GM21825 (cell line): ENCODE data around the gene TMEM266.

Experiments used
- ATAC-seq: cut with Tn5 transposase; IDR thresholded peaks from one replicate; pipeline ENCODE4 v1.9.1; 2021; ENCODE audit warnings: mild to moderate bottlenecking, moderate library complexity; ENCODE audit not compliant: unreplicated experiment

TMEM266 gene

DNA sequence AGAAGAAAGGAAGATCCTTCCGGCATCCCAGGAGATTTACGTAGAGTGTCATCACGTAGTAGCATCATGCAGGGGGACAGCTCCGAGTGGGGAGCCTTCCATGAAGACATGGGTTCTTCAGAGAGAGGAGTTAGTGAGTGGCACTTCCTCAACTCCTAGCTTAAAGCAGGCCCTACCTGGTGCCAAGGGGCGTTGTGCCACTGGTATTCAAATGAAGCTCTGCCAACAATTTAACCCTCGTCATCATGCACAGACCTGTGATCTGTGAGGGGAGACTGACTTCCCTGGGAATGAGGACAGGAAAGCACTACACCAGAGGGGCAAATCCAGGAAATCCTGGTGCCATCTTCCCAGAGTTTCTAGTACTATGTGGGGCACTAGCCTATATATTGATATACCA, 59.0 kb downstream of the TMEM266 start:
- no peak for ATAC-seq

DNA sequence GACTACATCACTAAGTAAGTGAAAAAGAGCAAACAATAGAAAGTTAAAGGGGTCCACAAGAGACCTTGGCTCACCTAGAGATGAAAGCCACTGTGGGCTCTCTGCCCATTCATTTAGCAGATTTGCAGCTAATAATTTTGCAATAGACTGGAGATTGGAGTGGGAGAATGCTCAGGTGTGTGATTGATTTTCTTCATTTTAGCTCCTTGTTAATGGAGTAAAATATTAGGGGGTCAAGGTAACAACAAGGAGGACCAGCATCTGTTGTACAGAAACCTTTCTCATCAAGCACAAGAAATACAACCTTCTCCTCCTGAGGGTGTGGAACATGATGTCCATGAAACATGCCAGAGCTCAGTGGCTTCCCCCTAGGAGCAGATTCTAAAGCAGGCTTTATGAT, 63.2 kb downstream of the TMEM266 start:
- ATAC-seq = no peak

DNA sequence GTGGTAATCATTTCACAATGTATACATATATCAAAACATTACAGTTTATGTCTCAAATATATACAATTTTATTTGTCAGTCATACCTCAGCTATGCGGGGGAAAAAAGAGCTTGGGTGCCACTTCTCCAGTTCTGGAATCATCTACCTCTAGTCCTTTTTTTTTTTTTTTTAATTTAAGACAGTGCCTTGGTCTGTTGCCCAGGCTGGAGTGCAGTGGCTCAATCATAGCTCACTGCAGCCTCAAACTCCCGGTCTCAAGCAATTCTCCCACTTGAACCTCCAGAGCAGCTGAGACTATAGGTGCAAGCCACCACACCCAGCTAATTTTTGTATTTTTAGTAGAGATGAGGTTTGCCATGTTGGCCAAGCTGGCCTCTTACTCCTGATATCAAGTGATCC, 67.4 kb downstream of the TMEM266 start:
- ATAC-seq = no peak

DNA sequence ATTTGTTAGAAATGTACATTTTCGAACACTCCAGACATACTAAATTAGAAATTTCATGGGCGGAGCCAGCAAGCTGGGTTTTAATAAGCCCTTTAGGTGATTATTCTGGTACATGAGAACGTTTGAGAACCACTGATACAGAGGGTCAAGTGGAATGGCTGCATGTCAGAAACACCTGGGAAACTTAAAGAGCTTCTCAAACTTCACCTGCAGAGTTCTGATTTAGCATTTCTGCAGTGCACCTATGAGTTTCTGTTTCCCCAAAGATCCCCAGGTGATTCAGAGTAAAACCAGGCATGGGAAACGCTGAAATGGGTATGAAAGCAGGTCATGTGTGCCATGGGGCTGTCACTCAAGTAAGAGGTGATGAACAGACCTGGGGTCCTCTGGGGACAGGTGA, 68.1 kb downstream of the TMEM266 start:
- ATAC-seq = no peak

DNA sequence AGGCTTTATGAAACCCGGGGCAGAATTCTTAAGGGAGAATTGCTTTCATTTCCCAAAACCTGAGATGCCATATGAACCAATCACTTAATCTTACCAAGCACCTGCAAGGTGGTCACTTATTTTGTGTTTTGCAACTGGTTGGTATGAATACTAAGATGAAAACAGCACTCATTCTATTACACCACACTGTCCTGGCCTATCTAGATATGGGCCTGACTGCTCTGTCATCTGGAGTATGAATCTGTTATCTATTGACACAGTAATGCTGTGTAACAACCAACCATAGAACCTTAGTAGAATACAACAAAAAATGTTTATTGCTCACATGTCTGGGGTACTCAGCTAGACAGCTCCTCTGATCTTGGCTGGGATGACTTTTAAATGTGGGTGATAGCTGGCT, 74.8 kb downstream of the TMEM266 start:
- no peak for ATAC-seq

DNA sequence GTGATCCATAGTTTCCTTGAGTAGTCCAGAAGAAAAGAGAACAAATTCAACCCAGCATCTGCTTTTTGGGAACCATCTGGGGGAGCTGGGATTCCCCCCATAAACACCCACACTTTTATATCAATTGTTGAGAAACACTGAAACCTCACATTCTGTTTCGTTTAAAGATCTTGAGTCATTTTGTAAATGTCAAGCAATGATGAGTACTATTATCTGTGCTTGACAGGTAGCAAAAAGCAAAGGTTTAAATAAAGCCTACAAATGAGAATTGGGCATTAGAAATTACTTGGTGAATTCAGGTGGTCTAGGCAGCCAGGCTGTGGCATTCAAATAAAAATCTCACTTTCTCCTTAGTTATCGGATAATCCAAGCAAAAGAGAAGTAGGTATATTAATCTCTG, 75.7 kb downstream of the TMEM266 start:
- ATAC-seq = no peak

DNA sequence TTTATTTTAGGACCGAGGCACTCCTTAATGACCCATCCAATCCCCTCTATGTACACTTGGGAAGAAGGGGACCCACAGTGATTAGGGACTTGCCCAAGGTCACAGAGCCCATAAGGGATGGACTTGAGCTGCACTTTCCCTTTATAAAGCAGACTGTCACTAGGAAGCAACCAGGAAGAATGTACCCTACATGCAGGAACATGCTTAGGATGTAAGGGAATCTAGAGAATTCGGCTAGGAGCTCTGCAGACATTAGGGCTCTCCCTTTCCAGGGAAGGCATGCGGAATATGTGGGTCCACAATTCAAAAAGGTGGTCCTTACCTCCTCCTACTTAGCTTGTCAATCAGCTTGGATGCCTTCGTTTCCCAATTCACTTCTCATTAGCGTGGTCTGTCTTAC, 78.7 kb downstream of the TMEM266 start:
- ATAC-seq = no peak

DNA sequence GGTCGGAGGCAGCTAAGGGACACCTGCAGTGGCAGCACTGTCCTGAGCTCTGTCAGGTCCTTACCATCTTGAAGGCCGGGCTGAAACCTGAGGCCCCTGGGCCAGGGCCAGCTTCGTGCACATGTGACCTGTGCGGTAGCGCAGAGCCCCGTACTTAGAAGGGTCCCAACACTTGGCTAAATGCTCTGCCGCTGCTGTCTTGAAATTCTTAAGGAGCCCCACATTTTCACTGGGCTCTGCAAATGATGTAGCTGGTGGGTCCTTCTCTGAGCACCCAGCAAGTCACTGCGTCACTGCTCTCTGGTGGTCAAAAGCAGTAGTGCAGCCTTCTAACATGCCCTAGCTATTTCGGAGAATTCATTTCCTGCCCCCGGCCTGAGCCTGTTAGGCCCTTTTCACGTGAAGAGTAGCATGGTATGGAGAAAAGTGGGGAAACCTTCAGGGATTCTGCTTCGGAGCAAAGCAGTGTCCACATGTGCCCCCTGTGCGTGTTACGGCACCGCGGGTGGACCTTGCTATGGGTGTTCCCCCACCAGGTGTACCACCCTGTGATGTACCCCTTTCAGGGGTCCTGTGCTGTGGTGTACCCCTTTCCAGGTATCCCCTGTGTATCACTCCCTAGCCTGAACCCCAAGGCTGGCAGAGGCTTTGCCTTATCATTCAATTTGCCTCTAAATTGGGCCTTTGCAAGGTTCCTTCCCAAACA, 79.7 kb downstream of the TMEM266 start:
- peak; percentile 67 for ATAC-seq

DNA sequence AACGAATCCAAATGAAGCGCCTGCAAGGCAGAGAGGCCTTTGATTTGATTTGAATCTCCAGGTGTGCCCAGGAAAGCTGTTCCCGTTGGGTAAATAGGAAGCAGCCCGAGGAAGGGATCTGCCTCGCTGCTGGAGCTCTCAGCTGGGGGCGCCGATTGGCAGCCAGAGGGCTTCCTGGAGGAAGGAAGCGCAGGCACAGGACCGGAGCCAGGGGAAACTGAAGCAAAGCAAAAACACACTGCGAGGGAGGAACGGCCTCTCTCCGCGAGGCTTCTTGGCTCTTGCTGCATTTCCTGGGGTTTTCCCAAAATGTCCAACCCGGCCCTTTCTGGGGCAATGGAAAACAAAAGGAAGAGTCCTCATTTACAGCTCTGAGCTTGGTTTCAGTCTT, 80.3 kb downstream of the TMEM266 start:
- no peak for ATAC-seq

DNA sequence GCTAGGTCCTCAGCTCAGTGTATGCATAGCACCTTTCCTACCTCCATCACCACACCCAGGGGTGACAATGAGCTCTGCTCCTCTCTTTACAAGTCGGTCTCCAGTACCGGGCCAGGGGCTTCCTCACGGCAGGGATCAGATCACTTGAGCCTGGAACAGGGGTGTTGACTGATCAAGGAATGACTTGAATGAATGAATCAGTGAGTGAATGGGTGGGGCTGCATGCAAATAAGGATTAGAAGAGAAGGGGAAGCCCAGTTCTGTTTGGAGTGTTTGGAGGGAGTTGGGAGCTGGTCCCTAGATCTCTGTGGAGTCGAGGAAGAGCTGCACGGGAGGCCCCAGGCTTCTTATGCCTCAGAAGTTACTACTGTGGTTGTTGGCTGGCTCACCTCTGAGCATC, 87.0 kb downstream of the TMEM266 start:
- ATAC-seq = no peak

DNA sequence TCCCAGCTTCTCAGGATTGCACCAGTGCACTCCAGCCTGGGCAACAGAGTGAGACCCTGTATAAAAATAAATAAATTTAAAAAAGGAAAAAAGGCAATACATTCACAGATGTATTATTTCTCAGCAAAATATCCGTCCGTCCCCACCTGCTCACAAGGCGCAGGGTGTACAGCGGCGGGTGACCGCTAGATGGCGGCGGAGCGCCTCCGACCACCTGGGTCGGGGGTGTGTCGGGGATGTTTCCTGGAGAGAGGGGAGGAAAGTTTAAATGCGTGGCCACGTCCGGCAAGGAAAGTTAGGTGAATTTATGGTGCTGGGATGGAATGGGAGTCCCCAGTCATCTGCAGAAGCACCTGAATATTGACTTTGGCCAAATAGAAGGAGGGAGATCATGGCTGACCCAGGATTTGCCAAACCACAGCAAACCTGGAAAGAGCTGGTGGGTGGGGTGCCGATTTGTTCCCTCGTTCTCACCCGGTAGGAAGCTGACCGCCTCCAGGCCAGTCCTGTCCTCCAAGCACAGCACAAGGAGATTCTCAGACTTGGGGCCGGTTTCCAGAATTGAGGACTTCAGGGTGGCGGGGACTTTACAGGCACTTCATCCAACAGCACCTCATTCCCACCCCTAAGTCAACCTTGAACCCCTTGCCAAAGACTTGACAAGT, 88.3 kb downstream of the TMEM266 start:
- ATAC-seq = no peak

DNA sequence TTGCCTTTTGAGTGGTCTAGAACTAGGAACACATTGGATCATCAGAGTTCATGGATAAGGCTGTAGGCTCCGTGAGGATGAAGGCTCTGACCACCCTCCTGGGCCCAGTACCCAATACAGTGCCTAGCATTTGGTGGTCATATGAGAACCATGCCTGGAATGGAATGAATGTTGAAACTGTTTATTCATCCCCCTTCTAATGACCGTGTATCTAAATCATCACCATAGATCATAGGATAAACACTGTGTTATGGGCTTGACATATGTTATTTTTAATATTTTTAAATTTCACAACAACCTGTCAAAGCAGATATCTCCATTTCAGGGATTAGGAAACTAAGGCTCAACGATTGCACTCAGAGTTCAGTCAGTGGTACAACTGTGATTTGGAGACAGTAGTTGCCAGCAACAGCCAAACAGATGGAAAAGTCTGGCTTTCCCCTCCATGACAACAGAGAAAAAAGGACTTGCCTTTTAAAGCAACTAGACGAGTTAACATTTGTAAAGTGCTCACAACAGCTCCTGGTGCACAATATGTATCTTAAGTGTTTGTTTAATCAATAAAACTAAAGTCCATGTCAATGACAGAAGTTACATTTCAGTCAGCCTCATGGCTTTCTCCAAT, 89.6 kb downstream of the TMEM266 start:
- ATAC-seq = no peak

DNA sequence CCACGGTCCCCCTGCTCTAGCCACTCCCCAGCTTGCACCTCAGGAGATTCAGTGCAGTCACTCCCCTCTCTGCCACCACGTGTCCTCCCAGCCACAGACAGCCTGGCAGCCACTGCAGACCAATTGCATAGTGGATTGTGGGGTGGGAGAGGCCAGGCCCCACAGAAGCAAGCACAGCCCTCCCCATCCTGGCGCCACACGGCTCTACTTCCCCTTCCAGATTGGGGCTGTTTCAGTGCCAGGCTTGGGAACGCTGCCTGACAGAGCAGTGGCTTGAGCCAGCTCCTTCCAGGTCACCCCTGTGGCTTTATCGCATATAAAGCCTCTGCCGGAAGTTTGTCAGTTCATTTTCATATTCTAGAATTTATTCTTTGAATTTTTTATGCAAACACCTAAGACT, 90.7 kb downstream of the TMEM266 start:
- ATAC-seq = peak; percentile 14

DNA sequence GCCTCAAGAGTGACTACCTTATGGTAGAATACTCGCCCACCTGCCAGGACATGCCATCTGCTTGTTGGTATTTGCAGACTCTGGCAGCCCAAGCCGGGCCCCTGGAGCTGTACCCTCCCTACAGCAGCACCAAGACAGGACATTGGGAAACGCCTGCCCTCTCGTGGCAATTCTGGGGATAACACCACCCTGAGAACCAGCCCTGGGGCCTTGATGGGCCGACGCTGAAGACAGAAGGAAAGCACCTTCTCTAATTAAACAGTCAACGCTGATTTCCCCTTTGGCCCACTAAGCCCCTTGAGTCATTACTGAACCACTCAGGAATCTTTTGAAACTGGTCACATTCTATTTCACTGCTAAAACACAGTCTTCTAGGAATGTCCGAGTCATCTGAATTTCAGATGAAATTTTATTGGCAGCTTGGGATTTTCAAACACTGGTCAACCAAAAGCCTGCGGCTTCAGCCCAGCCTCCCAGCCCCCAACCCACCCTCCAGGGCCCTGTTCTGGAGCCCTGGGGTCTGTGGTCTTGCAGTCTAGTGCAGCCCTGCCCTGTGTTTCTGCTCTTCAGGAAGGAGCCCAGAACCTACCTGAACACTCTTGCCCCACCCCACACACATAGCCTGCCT, 91.3 kb downstream of the TMEM266 start:
- ATAC-seq = peak; percentile 85

DNA sequence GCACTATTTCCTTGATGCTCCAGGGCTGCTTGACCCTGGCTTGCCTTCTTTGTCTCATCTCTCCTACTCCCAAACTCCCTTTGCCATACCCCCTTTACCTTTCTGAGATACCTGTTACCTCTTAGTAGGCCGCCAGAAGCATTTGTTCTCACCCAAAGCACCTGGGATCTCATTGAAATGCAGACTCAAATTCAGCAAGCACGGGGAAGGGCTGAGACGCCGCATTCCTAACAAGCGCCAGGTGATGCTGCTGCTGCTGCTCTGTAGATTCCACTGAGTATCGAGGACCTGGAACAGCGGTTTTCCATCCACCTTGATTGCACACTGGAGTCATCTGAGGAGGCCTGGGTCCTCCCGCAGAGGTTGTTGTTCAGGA, 91.8 kb downstream of the TMEM266 start:
- no peak for ATAC-seq

DNA sequence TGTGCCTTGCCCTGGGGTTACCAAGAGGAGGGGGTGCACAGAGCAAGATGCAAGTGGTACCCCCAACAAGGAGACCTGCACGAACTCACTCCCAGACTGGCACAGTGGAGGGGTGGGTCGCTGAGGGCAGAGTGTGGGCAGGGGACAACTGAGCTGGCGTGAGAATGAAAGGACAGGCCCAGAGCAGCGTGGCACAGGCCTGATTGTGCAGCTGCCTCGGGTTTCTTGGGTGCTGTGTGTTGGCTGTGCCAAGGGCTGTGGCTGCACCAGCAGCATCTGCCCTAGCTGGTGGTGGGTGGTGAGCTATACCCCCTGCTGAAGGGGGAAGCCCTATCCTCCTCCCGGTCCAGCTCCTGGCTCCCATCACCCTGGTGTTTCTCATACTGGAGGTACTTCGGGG, 92.4 kb downstream of the TMEM266 start:
- no peak for ATAC-seq

DNA sequence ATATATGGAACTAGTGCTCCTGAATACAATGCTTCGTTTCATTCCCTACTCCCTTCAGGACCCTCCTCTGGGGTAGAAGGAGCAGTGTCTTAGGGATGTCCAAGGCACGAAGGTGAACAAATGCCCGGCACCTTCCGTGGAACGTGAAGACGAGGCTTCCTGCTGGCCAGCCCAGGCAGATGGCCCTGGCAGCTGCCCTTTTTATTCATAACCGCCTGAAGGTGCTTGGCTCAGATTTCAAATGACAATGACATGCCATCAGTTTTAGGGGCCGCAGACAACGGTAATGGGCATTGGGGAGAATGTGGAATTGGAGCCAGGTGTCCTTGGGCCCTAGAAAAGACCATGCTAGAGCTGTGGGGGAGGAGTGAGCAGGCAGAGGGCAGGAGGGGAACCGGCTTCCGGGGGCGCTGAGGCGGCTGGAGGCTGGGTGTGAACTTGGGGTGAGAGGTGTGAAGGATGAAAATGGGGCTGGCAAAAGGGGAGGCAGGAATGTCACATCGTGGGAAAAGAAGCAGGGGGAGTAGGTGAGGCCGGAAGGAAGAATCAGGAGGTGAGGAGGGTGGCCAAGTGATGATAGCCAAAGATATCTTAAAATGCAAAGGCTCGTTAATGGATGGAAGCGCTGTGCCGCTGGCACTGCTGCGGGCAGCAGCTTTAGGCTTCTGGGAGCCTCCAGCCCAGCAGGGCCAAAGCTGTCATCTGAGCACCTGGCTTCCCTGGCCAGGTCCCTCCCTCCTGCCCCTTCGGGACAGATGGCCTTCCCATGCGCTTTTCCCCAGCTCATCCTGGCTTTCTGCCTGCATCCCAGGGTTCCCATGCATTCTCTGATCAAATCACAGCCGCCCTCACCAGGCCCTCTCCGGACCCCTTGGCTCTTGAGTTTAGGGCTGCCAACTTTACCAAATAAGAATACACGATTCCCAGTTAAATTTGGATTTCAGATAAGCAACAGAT, 93.7 kb downstream of the TMEM266 start:
- no peak for ATAC-seq

DNA sequence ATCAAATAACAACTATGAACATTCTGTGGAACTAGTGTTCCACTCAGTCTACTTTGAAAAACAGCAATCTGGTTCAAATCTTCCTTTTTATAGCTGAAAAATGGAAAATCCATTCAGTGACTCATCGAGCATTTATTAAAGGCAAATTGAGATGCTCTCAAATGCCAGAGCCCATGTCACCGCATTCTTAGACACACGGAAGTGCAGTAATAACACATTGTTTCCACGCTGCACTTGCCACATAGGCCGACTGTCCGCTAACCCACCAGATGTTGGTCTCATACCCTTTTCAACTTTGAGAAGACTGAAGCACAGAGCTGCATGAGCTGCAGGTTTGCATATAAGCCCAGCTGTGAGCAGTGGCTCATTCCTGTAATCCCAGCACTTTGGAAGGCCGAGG, 95.9 kb downstream of the TMEM266 start:
- no peak for ATAC-seq

DNA sequence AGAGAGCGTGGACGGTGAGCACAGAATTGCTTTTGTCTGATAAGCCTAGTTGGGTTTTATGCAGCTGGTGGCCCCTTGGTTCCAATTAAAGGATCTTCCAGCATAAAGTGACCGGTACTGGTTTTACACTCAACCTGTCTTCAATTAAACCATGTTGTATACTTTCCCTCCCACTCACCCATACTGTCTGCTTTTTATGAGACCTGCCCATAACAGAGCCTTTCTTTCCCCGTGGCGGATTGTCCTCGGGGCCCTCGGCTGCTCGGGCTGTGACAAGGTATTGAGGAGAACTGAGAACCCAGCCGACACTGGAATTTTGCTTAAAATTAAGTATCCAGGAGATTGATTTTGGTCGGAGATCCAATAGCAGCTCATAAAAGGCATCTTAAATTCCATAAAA, 98.4 kb downstream of the TMEM266 start:
- no peak for ATAC-seq

DNA sequence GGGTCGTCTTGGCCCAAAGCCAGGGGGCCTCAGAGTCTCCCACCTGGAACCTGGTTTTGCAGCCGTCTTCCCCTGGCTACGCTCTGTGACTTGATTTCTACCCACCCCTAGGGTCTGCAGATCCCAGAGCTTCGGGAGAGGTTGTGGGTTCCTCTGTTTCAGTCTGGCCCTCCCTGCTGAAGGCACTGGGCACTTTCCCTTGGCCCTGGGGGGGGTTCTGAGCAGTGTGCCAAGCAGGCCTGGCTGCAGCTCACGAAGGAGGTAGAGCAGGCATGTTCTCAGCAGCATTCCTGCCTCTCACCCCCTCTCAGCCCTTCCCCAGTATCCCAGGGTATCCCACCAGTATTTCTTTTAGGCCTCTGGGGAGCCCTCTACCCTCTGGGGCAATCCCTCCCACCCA, 99.0 kb downstream of the TMEM266 start:
- no peak for ATAC-seq

DNA sequence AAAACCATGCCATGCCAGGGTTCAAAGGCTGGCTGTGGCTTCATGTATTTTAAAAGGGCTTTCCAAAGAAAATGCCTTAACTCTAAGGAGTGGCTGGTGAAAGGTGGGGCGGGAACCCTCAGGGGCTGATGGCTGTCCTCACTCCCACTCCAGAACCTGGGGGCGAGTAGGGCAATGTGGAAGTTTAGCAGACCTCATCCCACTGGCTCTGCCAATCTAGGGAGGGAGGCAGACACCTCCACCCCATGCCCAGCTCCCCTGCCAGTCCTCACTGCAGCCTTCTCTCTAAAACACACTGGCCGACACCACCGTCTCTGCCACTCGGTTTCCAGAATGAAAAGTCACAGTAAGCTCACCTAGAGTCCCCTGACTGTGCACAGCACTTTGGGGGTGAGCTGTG, 99.5 kb downstream of the TMEM266 start:
- ATAC-seq = no peak
